HCT116 (cell line): Measurements from ENCODE around the gene GPN1. TPM values are rescaled to one million over a fixed set of nuclear protein-coding genes. Genes with fewer than 3 reads are reported as not detected.
"Not testable (repeated sequence)": the region's sequence is repeated elsewhere in the genome, so short reads cannot be mapped to it uniquely, and the experiment has no call there.

Source experiments
- ATAC-seq: fragments of 200-7000 bp; cut with Tn5 transposase; 2 replicates; pipeline ENCODE4 v1.9.1; 2020; ENCODE audit warnings: mild to moderate bottlenecking, moderate library complexity
- BruUV-seq: library from RNA; stranded (reverse); fragments of 400-500 nt; replicated peaks from 2 replicates; lab custom pipeline; 2021; lab: Mats Ljungman, UMichigan
- CTCF ChIA-PET: fragments of 300-600 bp; sonication (Branson Sonifier 250); formaldehyde crosslinking; loops from one replicate; lab custom pipeline; 2021; ENCODE audit warnings: antibody characterized with exemption; lab: Charles Lee
- POLR2A ChIA-PET: fragments of 300-600, 350-600 bp; sonication (Branson Sonifier 250); formaldehyde crosslinking; loops from one replicate; lab custom pipeline; 2021; ENCODE audit warnings: antibody characterized with exemption; lab: Charles Lee
- RAD21 ChIA-PET, 2 experiments: fragments of 300-600 bp; sonication (Branson Sonifier 250); formaldehyde crosslinking; loops; one replicate each; lab custom pipeline; 2023; ENCODE audit warnings: low total read pairs in 2 of 2; ENCODE audit not compliant: uncharacterized antibody in 2 of 2, unreplicated experiment in 2 of 2, low non-redundant PET in 1 of 2; lab: Charles Lee
- DNase-seq: peaks from one replicate; pipeline ENCODE4 v3.0.0-alpha.2; 2010; ENCODE audit warnings: low read depth, low spot score
- H2AFZ ChIP-seq: fragments of 200-600 bp; shearing (Covaris generic), sonication (generic); 2 replicates; pipeline ENCODE4 v1.6.1; 2017; ENCODE audit warnings: low read depth, mixed run types, mixed read lengths, antibody characterized with exemption, low read length; ENCODE audit not compliant: poor library complexity, severe bottlenecking
- H3K27ac ChIP-seq: 2 replicates; pipeline ENCODE4 v1.5.1; 2012; ENCODE audit warnings: low read depth, low read length
- H3K27me3 ChIP-seq: fragments of 200-600 bp; sonication (generic); 2 replicates; pipeline ENCODE4 v1.6.1; 2016; ENCODE audit warnings: mixed run types, low read length, mixed read lengths; ENCODE audit not compliant: insufficient read depth
- H3K36me3 ChIP-seq, 2 experiments: fragments of 200-500 bp in 1 of 2; fragments of 200-600 bp in 1 of 2; sonication (Bioruptor generic) in 1 of 2; sonication (generic) in 1 of 2; 2 replicates each; pipeline versions ENCODE4 v1.5.1 to v1.6.1; 2014 to 2016; ENCODE audit warnings: low read length in 2 of 2, inconsistent platforms in 1 of 2, mixed read lengths in 1 of 2, mixed run types in 1 of 2; ENCODE audit not compliant: insufficient read depth in 2 of 2, control insufficient read depth in 1 of 2
- H3K4me1 ChIP-seq, 2 experiments: fragments of 200-600 bp in 1 of 2; sonication (generic) in 1 of 2; 2 replicates each; pipeline versions ENCODE4 v1.5.1 to v1.6.1; 2012 to 2017; ENCODE audit warnings: low read length in 2 of 2, inconsistent platforms in 1 of 2, mild to moderate bottlenecking in 1 of 2, mixed read lengths in 1 of 2, mixed run types in 1 of 2, moderate library complexity in 1 of 2; ENCODE audit not compliant: insufficient read depth in 2 of 2, control insufficient read depth in 1 of 2
- H3K4me2 ChIP-seq: fragments of 200-600 bp; sonication (generic); 2 replicates; pipeline ENCODE4 v1.6.1; 2017; ENCODE audit warnings: mixed run types, low read length, mixed read lengths
- H3K4me3 ChIP-seq, 2 experiments: fragments of 200-600 bp in 1 of 2; sonication (generic) in 1 of 2; replicated peaks in 1 of 2; 2 replicates each; pipeline ENCODE4 v1.5.1; 2011 to 2016; ENCODE audit warnings: low read length in 2 of 2, control low read depth in 1 of 2, low read depth in 1 of 2, mild to moderate bottlenecking in 1 of 2, mixed read lengths in 1 of 2, mixed run types in 1 of 2
- H3K79me2 ChIP-seq: fragments of 200-600 bp; sonication (generic); 2 replicates; pipeline ENCODE4 v1.6.1; 2017; ENCODE audit warnings: mild to moderate bottlenecking, mixed run types, low read length, moderate library complexity, mixed read lengths; ENCODE audit not compliant: insufficient read depth
- H3K9ac ChIP-seq: fragments of 200-600 bp; sonication (generic); 2 replicates; pipeline ENCODE4 v1.6.1; 2016; ENCODE audit warnings: low read length, mixed read lengths
- H3K9me2 ChIP-seq: fragments of 200-600 bp; sonication (generic), shearing (Covaris generic); 2 replicates; pipeline ENCODE4 v1.6.1; 2017; ENCODE audit warnings: mixed run types, mild to moderate bottlenecking, moderate library complexity; ENCODE audit not compliant: insufficient read depth
- H3K9me3 ChIP-seq, 2 experiments: fragments of 200-500 bp in 1 of 2; fragments of 200-600 bp in 1 of 2; sonication (Bioruptor generic) in 1 of 2; sonication (generic) in 1 of 2; 2 replicates each; pipeline ENCODE4 v1.6.1; 2014 to 2017; ENCODE audit warnings: low read length in 2 of 2, mixed read lengths in 2 of 2, inconsistent platforms in 1 of 2, low read depth in 1 of 2, mild to moderate bottlenecking in 1 of 2, mixed run types in 1 of 2, moderate library complexity in 1 of 2; ENCODE audit not compliant: control insufficient read depth in 1 of 2, insufficient read depth in 1 of 2
- H4K20me1 ChIP-seq: fragments of 200-600 bp; sonication (generic), shearing (Covaris generic); 2 replicates; pipeline ENCODE4 v1.6.1; 2017; ENCODE audit warnings: mixed run types, mild to moderate bottlenecking, moderate library complexity; ENCODE audit not compliant: insufficient read depth
- CEBPB ChIP-seq: IDR thresholded peaks from 2 replicates; pipeline ENCODE4 v1.6.1; 2012; ENCODE audit warnings: low read depth
- POLR2A ChIP-seq: IDR thresholded peaks from 2 replicates; pipeline ENCODE4 v1.7.0; 2011; ENCODE audit warnings: borderline replicate concordance; ENCODE audit not compliant: insufficient read depth, insufficient read length; ENCODE audit errors: extremely low read depth
- RAD21 ChIP-seq: IDR thresholded peaks from 2 replicates; pipeline ENCODE4 v1.6.1; 2012; ENCODE audit warnings: low read depth, mild to moderate bottlenecking
- SP1 ChIP-seq: IDR thresholded peaks from 2 replicates; pipeline ENCODE4 v1.6.1; 2012; ENCODE audit warnings: low read depth
- YY1 ChIP-seq: IDR thresholded peaks from 2 replicates; pipeline ENCODE4 v1.6.1; 2011; ENCODE audit warnings: low read length, low read depth, moderate library complexity, mild to moderate bottlenecking; ENCODE audit not compliant: insufficient replicate concordance; ENCODE audit errors: extremely low read depth
- ZFX ChIP-seq: fragments of 450-650 bp; IDR thresholded peaks from 2 replicates; pipeline ENCODE4 v1.6.1; 2017
- intact Hi-C: fragments of 100-400 bp; cut with micrococcal nuclease; formaldehyde crosslinking; loops from 2 replicates; pipeline ENCODE4 v1.10.0; 2022
- total RNA-seq: library from RNA; stranded (reverse); gene quantifications from one replicate; pipeline ENCODE4 v1.2.1, GENCODE V29; 2021; ENCODE audit not compliant: unreplicated experiment
- TF ChIP-seq, protein P1 (sequence below): IDR thresholded peaks from 2 replicates; pipeline ENCODE4 v1.6.1; 2011; ENCODE audit warnings: mild to moderate bottlenecking, low read length, moderate library complexity; ENCODE audit not compliant: insufficient replicate concordance; ENCODE audit errors: extremely low read depth

The GPN1 gene
- total RNA-seq, 1 experiment from 2014 or later: 34.3 TPM

- TF ChIP-seq, protein P1, sequence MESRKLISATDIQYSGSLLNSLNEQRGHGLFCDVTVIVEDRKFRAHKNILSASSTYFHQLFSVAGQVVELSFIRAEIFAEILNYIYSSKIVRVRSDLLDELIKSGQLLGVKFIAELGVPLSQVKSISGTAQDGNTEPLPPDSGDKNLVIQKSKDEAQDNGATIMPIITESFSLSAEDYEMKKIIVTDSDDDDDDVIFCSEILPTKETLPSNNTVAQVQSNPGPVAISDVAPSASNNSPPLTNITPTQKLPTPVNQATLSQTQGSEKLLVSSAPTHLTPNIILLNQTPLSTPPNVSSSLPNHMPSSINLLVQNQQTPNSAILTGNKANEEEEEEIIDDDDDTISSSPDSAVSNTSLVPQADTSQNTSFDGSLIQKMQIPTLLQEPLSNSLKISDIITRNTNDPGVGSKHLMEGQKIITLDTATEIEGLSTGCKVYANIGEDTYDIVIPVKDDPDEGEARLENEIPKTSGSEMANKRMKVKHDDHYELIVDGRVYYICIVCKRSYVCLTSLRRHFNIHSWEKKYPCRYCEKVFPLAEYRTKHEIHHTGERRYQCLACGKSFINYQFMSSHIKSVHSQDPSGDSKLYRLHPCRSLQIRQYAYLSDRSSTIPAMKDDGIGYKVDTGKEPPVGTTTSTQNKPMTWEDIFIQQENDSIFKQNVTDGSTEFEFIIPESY: no peak
- no peak for TF ChIP-seq POLR2A
- TF ChIP-seq ZFX: no peak
- peak; percentile 14; the same call in 1 of the 2 replicates for TF ChIP-seq RAD21
- 0 out of 2 replicates have a peak, but pooled peaks have one; percentile 14 for TF ChIP-seq CEBPB
- TF ChIP-seq YY1: no peak
- TF ChIP-seq SP1: no peak; the same call in 1 of the 2 replicates
Observed at GRCh38 chr2:27627963-27628766, 685 bp upstream of the GPN1 start (continued).

DNA sequence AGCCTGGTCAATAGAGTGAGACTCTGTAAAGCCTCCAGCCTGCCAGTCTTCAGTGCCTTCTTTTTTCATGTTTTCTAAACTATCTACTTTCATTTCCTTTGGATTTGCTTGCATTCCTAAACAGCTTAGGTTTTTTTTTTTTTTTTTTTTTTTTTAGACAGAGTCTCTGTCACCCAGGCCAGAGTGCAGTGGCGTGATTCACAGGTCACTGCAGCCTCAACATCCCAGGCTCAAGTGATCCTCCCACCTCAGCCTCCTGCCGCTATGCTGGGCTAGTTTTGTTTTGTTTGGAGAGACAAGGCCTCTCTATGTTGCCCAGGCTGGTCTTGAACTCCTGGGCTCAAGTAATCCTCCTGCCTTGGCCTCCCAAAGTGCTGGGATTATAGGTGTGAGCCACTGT is 1.4 kb downstream of the GPN1 start:
- RAD21 ChIA-PET, H3K27me3 ChIP-seq, intact Hi-C loops, H3K9me3 ChIP-seq, H3K9ac ChIP-seq, H3K27ac ChIP-seq, ATAC-seq, BruUV-seq, CTCF ChIA-PET, H3K9me2 ChIP-seq, DNase-seq, H2AFZ ChIP-seq, H4K20me1 ChIP-seq, H3K4me3 ChIP-seq, POLR2A ChIA-PET: not testable (repeated sequence)
- H3K79me2 ChIP-seq: peaks cover 14% of the 10 kb centered on the region
- H3K36me3 ChIP-seq: peaks cover 22 to 26% of the 10 kb centered on the region in 2 experiments; a peak in 2 of 4 replicates
- H3K4me1 ChIP-seq: peaks cover 9 to 24% of the 10 kb centered on the region in 2 experiments
- H3K4me2 ChIP-seq: peak overlapping the region; percentile 97; the same call in 1 of the 2 replicates
